ENCODE data around the gene CORO2A. TPM values are rescaled to one million over a fixed set of nuclear protein-coding genes. Genes with fewer than 3 reads are reported as not detected.

Gene CORO2A
- total and polyA plus RNA-seq, 2 donors (not counting 3 experiments of a cell fraction or from before 2014, with no cell fraction given) = 0.35 to 0.53 TPM

DNA sequence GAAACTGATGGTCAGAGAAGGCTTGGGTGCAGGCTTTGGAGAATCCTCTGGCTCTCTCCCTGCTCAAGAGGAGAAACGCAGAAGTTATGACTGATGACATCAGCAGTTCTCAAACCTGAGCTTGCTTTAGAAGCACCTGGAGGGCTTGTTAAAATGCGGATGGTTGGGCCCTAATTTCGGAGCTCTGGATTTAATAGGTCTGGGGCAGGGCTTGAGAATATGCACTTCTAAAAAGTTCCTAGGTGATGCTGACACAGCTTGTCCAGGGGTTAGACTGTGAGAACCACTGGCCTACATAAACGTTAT lies 36.6 kb upstream of the CORO2A start:
- BruUV-seq (replicated peaks) = no TSS peak
- CTCF ChIA-PET = interaction anchor here (1.3 kb wide), 1 partner anchor 12 kb away, joined by 3 read pairs; no protein-coding TSS in a partner anchor
- Histone ChIP-seq H3K36me3 (ENCODE audit: control insufficient read depth in 2 of 2, extremely low read depth in 1 of 2, insufficient read depth in 2 of 2, low read length in 2 of 2) (no peaks in the 10 kb centered on the region), H3K27me3 (ENCODE audit: control insufficient read depth in 2 of 2, insufficient read depth in 2 of 2, low read length in 2 of 2) (no peaks in the 10 kb centered on the region), H3K4me3 (replicated peaks in 1 of 3; ENCODE audit: insufficient read depth in 1 of 3, low read depth in 1 of 3, low read length in 3 of 3) (no peak overlapping the region), H3K9me3 (replicated peaks; ENCODE audit: control insufficient read depth, insufficient read depth, low read length) (no peaks in the 10 kb centered on the region), H4K20me1 (replicated peaks; ENCODE audit: control insufficient read depth, extremely low read depth, insufficient read depth, low read length) (no peaks in the 10 kb centered on the region), H3K9ac (replicated peaks; ENCODE audit: extremely low read depth, insufficient read depth, low read length) (no peak overlapping the region), H3K27ac (ENCODE audit: insufficient read depth, low read depth, low read length) (no peak overlapping the region), H3K4me2 (ENCODE audit: insufficient read depth, low read length) (no peak overlapping the region), H3K9me1 (replicated peaks; ENCODE audit: control insufficient read depth, extremely low read depth, insufficient read depth, low read length) (no peaks in the 10 kb centered on the region), H3K79me2 (ENCODE audit: control insufficient read depth, insufficient read depth, low read length) (no peaks in the 10 kb centered on the region), H2AFZ (ENCODE audit: low read depth, low read length) (no peak overlapping the region), H3K4me1 (ENCODE audit: control insufficient read depth, extremely low read depth, insufficient read depth, low read length) (no peaks in the 10 kb centered on the region)
- POLR2A ChIA-PET = no interaction called here
- DNase-seq (ENCODE audit: low read depth, low spot score) = no peak
- TF ChIP-seq, protein P1, sequence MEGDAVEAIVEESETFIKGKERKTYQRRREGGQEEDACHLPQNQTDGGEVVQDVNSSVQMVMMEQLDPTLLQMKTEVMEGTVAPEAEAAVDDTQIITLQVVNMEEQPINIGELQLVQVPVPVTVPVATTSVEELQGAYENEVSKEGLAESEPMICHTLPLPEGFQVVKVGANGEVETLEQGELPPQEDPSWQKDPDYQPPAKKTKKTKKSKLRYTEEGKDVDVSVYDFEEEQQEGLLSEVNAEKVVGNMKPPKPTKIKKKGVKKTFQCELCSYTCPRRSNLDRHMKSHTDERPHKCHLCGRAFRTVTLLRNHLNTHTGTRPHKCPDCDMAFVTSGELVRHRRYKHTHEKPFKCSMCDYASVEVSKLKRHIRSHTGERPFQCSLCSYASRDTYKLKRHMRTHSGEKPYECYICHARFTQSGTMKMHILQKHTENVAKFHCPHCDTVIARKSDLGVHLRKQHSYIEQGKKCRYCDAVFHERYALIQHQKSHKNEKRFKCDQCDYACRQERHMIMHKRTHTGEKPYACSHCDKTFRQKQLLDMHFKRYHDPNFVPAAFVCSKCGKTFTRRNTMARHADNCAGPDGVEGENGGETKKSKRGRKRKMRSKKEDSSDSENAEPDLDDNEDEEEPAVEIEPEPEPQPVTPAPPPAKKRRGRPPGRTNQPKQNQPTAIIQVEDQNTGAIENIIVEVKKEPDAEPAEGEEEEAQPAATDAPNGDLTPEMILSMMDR (IDR thresholded peaks at IDR 0.05; ENCODE audit: extremely low read depth in 1 of 2, insufficient read depth in 1 of 2, low read depth in 1 of 2, low read length in 2 of 2) = no peak
- TF ChIP-seq, protein P2, sequence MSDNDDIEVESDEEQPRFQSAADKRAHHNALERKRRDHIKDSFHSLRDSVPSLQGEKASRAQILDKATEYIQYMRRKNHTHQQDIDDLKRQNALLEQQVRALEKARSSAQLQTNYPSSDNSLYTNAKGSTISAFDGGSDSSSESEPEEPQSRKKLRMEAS (IDR thresholded peaks at IDR 0.05; ENCODE audit: insufficient read depth, insufficient read length) = no peak
- TF ChIP-seq MYC (IDR thresholded peaks at IDR 0.05; ENCODE audit: low read depth, low read length) (no peak), JUN (IDR thresholded peaks at IDR 0.05; ENCODE audit: borderline replicate concordance, insufficient read depth, insufficient read length, low read depth) (no peak), FOS (IDR thresholded peaks at IDR 0.05; ENCODE audit: borderline replicate concordance, insufficient read depth, low read length) (no peak), EZH2 (IDR thresholded peaks at IDR 0.05; ENCODE audit: borderline replicate concordance, low read depth, low read length, severe bottlenecking) (no peak), POLR2AphosphoS5 (IDR thresholded peaks at IDR 0.05; ENCODE audit: insufficient read depth, low read depth, low read length) (no peak), POLR2A (IDR thresholded peaks at IDR 0.05; ENCODE audit: low read depth, low read length) (no peak)
- FAIRE-seq = no peak
- dilution Hi-C loops (cut with MboI; ENCODE audit: extremely low pct_ligation_motif_present, low sequenced_read_pairs) (no loop called here), intact Hi-C loops (cut with micrococcal nuclease) (no loop called here)
